GM12878 (cell line): ENCODE measurements around the gene MEX3B.

Experiments used
- ATF2 ChIP-seq: IDR thresholded peaks from 2 replicates; pipeline ENCODE4 v1.6.1; 2012; ENCODE audit warnings: low read length, inconsistent platforms
- ATF3 ChIP-seq: IDR thresholded peaks from 2 replicates; pipeline ENCODE4 v1.6.1; 2011; ENCODE audit warnings: low read depth, mild to moderate bottlenecking, low read length, moderate library complexity, borderline replicate concordance; ENCODE audit errors: extremely low read depth
- ESRRA ChIP-seq: IDR thresholded peaks from 2 replicates; pipeline ENCODE4 v1.6.1; 2012; ENCODE audit warnings: mild to moderate bottlenecking, low read length, improper control_type of control experiment
- USF1 ChIP-seq: IDR thresholded peaks from 2 replicates; pipeline ENCODE4 v1.6.1; 2011; ENCODE audit warnings: borderline replicate concordance, low read depth, mild to moderate bottlenecking, moderate library complexity, mixed read lengths, low read length; ENCODE audit not compliant: insufficient read depth; ENCODE audit errors: extremely low read length
- ZNF274 ChIP-seq: IDR thresholded peaks from one replicate; pipeline ENCODE4 v1.8.0; 2011; ENCODE audit not compliant: insufficient read length, insufficient read depth
- ZNF384 ChIP-seq: IDR thresholded peaks from 2 replicates; pipeline ENCODE4 v1.6.1; 2012; ENCODE audit warnings: low read depth, mild to moderate bottlenecking, low read length, improper control_type of control experiment, borderline replicate concordance

- TF ChIP-seq ATF2 = no peak
- TF ChIP-seq ZNF384 = no peak
- no peak for TF ChIP-seq ZNF274
- TF ChIP-seq ESRRA = no peak
- no peak for TF ChIP-seq ATF3
- no peak for TF ChIP-seq USF1
Measured at GRCh38 chr15:82058517-82059204, 12.8 kb upstream of the MEX3B start.
